HT1080 (cell line): ENCODE results near the gene OR6S1. TPM values are rescaled to one million over a fixed set of nuclear protein-coding genes. Genes with fewer than 3 reads are reported as not detected.

ENCODE experiments used
- DNase-seq: peaks from one replicate; pipeline ENCODE4 v3.0.0-alpha.2; 2015; ENCODE audit warnings: low read depth
- polyA plus RNA-seq, 2 experiments: library from polyadenylated mRNA; depleted of rRNA; stranded (reverse); fragments of >200 nt; gene quantifications; 2 replicates each; pipeline ENCODE4 v1.2.3, GENCODE V29; 2015
- total RNA-seq: library from RNA; depleted of rRNA; stranded (reverse); fragments of >200 nt; shearing (Covaris generic); gene quantifications from 2 replicates; pipeline ENCODE4 v1.2.3, GENCODE V29; 2014; rRNA removed

The OR6S1 gene, protein sequence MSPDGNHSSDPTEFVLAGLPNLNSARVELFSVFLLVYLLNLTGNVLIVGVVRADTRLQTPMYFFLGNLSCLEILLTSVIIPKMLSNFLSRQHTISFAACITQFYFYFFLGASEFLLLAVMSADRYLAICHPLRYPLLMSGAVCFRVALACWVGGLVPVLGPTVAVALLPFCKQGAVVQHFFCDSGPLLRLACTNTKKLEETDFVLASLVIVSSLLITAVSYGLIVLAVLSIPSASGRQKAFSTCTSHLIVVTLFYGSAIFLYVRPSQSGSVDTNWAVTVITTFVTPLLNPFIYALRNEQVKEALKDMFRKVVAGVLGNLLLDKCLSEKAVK
- not detected in 2 replicates for total RNA-seq
- polyA plus RNA-seq (2015; cell fraction: cytosol; rRNA removed), result not detected in 2 replicates
- polyA plus RNA-seq (2015; cell fraction: nucleus; rRNA removed), result not detected in 2 replicates

DNA sequence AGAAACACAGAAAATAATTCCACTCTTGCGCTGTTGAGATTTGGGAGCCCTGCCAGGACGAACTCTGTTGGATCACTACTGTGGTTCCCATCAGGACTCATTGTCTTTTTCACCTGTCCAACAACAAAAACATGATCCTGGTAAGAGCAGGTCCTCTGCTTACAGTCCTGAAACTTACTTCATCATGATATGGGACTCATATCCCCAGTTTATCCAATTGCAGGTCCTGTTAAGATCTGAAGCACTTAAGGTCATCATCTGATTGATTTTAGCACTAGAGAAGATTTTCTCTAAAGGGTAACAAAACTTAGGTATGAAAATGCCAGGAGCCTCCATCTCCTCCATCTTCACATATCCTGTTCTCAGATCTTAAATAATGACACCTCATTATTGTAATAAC is at the start of gene OR6S1:
Gene OR6S1 (minus strand): TSS at position 101 of the 400 bp plus-strand sequence. CDS start 0 bp downstream, at position 101.
- no peak for DNase-seq

DNA sequence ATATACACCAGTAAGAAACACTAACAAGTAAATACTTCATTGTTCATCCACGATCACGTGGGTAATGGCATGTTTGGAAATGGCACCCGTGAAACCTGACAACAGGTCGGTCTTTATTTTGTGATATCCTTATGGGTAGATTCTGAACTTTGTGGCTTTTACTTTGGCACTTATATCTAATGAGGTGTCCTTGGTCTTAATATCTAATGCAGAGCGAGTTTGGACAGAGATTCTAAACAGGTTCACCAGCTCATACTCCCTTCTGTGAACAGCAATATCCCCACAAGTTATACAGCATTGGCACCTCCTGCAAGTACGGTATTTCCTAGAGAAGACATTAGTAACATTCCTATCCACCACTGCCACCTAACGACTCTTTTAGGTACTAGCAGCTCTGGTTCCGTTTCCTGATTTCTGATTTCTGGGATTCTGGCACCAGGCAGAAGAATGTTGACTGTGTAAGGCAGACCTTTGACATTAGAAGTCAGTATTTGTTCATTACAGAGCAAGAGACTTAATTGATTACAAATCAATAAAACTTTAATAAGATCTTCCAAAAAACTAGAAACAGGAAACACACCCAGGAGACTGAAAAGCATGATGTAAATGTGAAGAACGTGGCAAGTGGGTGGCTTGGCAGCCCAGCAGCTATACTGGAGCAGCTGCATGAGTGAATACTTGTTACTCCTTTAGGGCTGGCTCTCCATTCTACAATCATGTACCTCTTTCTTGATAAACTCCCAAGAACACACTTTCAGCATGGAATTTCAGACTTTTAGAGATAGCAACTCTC is 49.6 kb upstream of the OR6S1 start:
- peak; percentile 63 for DNase-seq

DNA sequence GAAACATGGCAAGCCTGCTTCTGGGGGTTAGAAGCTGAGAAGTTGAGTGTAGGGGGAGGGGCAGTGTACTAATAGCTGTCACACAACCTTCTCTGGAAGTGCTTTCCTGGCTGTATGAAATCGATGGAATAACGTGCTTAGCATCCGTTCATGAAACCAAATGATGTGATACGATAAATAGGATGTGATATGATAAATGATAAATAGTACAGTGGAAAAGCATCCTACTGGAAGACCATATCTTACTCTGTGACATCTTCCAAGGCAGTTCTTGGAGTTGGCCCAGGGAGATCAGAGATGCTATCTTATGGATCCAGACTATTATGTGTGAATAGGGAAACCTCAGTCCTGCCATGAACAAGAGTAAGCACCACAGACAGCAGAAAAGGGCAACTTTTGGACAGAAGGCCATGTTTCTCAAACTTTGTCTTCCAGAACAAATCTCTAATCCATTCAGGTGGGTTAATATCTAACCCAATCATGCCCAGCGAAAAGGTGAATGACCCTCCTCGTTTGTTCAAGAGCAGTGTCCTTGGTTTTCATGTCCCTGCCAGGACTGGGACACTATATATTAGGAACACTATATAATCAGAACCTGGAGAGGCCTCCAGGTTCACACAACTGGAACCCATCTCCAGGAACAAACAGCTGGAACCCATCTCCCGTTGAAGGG is 46.8 kb upstream of the OR6S1 start, which contains the start of gene ANG:
Gene ANG (plus strand): TSS at position 598 of the 673 bp plus-strand sequence. CDS start 4,801 bp downstream, outside the sequence.
- DNase-seq, result no peak

DNA sequence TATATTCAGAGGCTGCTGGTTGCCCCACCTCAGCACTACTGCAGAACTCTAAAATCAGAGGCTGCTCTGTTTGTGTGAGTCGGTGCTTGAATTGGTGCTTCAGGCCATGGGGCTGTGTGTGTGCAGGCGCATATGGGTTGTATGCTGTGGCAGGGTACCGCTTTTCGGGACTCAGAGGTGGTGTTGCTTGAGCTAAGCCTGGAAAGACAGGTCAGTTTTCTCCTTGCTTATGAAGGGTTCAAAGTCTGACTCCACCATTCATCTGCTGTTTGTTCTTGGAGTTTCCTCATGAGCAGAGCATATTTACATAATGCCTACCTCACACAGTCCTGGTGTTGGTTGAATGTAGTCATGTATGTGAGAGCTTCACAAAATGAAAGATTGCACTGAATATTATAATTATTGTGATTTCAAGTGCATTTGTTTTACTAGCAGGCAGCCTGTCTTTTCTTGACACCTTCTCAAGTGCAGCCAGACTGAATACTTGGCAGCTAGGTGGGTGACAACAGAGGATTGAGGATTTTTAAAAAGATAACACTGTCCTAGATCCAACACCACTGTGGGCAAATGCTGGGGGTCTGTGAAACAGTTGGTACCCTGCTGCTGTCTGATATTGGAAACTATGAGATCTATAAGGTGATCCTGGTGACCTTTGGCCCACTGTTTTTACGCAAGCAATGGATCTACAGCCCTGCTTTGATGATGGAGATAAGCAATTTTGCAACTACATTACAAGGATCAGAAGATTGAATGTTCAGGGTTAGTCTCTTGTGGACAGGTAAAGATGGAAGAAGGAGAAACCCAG is 46.1 kb upstream of the OR6S1 start:
- no peak for DNase-seq

DNA sequence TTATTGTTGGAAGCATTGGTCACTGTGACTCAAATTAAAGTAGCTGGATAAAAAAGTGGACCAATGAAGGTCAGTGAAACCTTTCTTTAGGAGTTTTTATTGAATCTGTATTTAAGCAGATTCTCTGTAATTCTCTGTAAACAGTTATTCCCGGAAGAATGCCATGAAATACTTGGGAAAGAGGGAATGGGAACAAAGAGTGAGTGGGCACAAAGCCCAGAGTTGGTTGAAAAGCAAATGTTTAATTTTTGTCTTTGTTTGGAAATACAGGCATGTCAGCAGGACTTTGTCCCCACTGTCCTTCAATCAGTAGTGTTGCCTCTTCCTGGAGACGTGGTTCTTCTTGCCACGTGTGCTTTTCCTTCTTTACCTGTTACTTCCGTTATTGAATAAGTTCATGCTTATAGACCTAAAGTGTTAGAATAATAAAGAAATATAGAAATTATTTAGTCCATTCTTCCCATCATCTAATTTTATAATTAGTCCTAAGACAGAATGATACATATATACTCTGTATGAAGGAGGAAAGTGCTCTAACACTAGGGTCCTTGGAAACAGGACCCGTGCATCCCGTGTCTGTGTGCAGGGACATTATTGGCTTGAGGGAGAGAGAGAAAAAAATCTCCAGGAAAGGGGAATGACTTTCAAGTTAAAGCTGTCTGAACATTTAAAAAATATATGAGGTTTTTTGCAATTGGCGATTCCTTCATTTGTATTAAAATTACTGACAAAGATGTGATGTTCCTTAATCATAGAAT is 45.1 kb upstream of the OR6S1 start:
- DNase-seq, result no peak

DNA sequence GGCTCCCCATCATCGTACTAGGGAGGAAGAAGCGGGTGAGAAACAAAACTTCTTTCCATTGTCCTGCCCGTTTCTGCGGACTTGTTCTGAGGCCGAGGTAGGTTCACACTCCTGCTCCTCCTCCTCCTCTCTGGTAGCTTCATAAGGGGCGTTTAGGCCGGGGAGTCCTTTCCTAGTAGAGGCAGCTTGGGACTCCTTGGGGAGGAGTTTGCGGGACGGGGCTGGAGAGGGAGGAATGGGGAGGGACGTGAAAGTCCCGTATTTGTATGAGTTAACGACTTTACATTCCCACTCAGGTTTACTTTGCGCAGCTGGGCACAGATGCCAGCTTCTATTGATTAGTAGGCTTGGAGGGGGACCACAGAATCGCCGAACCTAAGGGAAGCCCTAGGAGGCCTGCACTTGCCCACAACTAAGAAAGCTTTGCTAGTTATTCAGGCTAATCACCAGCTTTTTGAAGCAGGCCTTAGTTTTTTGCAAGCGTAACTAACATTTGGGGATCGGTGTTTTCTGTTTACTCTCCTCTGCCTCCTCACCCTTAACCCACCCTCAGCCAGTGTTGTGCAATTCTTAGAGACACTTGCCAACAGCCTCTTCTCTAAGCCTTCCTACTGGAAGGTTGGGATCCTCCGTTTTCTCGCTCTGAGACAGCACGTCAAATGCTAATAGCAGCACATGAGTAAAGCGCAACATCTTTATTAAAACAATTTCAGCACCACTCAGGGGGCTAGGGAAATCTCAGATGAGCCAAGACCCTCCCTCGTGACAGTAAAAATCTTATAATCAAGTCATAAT is 43.4 kb upstream of the OR6S1 start:
- DNase-seq, result no peak

DNA sequence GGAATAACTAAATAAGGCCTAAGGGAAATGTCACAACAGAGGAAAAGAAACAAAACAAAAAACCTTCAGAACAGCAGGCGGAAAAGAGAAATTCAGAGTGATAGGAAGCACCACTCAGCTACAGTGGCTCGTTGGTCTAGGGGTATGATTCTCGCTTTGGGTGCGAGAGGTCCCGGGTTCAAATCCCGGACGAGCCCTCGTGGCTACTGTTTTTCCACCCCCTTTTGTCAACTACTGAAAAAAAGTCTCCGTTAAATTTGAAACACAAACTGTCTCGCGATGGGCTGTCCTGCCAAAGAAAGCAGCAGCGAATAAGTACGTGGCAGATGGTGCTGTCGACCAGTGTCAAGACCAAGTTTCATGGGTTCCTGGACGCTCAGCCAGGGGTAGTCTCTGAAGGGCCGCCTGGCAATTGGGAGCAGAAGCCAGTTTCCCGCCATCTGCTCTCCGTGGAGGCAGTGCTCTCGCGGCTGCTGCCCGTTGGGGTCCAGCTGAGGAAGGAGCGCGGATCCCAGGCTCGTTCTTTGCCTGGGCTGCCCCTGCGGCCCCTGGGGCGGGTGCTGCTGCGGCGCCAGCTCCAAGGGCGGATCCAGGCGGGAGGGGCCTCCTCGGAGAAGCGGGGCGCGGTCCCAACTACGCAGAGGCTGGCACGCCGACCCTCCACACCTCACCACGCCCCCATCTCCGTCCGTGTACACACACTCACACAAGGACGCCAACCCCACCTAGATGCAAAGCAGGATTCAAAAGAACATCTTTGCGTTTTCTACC is 42.6 kb upstream of the OR6S1 start, which contains the start of gene RNASE4:
Gene RNASE4 (plus strand): TSS at position 670 of the 771 bp plus-strand sequence. CDS start 14,812 bp downstream, outside the sequence.
- DNase-seq, result peak; percentile 93

DNA sequence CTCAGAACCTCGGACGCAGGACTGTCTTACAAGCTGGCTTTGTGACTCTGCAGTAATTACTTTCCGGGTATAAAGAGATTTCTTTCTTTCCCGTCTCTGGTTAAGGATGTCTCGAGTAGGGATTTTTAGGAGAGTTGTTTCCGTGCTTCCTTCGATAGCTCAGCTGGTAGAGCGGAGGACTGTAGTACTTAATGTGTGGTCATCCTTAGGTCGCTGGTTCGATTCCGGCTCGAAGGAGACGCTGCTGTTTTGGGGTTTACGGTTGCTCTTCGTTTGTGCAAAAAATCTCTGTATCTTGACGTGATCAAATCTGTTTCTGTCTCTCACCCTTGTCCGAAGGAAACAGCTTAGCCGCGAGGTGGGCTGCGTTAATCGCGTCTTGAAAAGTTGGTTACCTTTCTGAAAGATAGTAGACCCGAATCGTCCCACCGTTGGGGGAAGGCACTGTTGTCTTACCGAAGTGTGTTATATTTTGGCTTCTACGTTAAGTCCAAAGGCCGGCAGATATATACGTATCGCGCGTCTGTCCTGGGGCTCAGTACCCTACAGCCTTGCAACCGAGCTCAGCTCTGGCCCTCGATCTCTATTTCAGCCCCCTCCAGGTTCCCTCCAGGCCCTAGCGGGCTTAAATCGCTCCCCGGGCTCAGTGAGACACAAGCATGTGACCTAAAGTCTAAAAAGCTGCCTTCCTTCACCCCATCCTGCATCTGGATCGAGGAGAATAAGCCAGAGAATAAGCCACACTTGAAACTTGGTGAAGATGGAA is 41.8 kb upstream of the OR6S1 start:
- peak; percentile 95 for DNase-seq

DNA sequence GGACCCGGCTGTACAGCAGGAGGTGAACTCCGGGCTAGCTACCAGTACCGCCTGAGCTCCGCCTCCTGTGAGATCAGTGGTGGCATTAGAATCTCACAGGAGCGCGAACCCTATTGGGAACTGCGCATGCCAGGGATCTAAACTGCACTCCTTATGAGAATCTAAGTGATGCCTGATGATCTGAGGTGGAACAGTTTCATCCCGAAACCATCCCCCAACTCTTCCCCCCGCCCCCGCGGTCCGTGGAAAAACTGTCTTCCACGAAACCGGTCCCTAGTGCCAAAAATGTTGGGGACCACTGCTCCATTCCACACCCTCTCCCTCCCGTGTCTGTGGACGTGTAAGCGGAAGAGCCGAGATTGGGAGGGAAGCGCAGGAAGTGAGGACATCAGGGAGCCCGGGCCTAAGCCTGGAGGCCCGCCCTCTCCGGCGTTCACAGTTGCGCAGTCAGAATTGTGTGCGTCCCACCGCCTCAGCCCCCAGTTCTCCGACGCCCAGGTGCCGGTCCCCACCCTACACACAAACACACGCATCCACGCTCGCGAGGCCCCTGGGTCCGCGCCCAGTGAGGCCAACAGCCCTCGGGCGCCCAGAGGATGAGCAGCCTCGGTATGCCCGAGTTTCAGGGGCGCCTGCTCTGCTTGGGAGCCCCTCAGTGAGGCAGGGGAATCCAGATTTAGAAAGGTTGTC is 41.1 kb upstream of the OR6S1 start:
- peak; percentile 86 for DNase-seq

DNA sequence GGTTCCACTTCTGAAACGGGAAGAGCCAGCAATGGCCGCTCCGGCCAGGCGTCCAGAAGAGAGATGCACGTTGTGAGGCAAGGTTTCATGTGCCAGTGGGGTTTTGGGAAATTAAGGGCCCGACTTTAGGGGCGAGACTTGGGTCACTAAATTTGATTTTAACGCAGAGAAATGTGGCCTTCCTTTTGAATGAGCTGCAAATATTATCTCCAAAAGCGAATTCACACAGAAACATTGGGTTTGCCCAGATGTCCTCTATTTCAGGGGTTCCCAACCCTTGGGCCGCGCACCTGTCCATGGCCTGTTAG is 40.6 kb upstream of the OR6S1 start:
- DNase-seq, result no peak

DNA sequence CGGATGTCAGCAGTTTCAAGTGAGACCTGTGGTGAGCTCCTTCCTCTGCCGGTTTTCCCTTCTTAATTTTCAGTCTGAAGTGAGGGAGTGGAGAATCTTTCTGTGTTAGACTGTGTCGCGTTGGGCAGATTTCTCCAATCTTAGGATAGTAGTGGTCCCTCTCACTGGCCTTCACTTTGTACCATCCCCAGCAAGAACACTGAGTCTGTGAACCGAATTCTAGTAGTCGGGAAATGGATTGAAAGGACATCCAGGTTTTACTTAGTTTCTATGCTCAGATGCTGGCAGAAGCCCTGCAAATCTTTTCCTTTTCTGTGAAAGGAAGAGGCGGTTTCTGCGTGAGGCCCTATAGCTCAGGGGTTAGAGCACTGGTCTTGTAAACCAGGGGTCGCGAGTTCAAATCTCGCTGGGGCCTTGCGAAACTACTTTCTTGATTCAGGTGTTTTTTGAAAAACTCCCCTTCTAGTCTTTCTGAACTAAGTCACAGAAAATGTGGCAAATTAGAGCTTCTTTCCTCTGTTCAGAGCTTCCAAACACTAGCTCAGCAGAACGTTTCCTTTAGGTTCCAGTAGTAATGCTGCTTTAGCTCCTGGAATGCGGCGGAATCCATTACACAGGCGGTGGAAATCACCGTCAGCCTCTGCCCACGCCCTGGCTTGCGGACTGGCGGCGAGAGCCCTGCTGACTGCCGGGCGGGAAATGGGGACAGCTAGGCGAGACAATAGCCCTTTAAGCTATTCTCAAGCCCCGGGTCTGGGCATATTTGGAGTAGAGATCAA is 40.0 kb upstream of the OR6S1 start:
- peak; percentile 93 for DNase-seq

DNA sequence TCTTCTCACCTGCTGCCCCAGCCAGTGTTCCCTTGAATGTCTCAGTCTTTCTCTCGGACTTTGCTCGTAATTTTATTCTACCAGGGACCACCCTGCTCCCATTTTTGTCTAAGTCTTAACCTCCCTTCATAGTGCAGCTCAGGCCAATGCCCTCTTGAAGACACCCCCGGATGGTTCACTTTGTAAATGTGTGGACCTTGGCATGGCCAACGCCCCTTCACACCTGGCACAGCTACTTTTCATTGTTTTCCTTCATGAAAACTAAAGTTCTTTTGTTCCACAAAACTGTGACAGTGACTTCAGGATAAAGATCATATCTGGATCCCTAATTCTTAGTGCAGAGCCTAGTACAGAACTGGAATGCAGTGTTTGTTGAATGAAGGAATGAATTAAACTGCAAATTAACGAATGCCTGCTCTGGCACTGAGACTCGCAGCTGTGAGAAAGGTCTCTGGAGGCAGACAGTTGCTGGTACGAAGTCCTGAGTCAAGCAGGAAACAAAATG is 39.4 kb upstream of the OR6S1 start:
- no peak for DNase-seq

DNA sequence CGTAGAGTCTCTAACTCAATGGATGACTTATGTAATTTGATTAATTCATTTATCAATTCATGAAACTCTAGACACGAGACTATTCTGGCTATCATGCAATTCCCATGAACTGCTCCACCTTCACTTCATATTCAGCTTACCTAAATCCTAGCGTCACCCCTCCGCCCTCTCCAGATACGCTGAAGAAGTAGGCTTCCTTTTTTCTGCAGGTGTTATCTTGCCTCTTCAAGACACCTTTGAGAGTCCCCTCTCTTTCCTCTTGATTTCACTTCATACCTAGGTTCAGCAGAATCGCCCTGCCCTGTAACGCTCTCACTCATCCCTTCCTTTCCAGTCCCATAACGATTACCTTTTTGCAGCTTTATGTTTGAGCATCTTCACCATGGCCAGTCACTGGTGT is 38.9 kb upstream of the OR6S1 start:
- DNase-seq, result no peak

DNA sequence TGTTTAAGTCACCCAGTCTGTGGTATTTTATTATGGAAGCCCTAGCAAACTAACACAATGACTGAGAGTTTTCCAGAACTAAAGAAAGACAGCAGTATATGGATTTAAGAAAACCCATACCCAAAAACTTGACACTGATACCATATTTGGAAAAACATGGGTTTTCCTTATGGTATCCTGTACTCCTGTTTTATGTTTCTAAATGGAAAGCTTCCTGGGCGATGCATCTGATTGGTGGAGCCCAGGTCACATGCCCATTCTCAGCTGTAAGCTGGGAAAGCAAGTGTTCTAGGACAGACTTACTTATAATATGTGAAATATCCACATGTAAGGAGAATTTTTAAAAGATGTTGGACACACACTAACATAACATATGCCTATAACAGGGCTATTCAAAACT is 38.4 kb upstream of the OR6S1 start:
- no peak for DNase-seq

DNA sequence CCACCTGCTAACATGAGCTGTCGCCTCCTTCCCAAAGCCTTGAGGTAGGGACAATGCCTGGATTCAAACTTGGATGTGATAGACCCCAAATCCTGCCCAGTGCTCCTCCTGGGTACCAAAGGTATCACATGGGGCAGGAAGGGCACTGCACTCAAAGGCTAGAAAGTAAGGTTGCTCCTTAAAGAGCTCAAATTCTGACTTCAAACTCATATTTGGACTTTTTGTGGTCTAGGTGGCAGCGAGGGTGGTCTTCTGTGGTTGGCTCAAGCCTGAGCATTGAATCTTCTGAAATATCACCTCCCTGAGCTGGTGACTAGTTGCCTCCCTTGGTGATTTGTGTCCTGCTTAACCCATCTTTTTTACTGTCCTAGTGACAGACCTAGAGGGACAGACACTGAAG is 34.6 kb upstream of the OR6S1 start:
- DNase-seq, result no peak

DNA sequence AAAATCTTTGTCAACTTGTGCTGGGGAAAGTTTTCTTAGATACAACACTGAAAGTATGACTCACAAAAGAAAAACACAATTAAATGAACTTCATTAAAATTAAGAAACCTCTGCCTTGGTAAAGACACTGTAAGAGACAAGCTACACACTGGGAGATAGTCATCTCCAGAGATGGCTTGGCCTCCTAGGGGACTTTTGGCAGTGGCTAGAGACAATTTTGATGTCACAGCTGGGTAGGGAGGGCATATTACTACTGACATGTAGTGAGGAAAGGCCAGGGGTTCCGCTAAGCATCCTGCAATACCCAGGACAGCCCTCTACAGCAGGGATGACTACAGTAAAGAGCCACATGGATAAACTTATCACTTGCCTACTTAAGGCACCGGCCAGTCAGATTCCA is 34.2 kb upstream of the OR6S1 start:
- no peak for DNase-seq
